Esophagus (tissue), 2 donors: ENCODE data around the gene RPL19. TPM values are rescaled to one million over a fixed set of nuclear protein-coding genes. Genes with fewer than 3 reads are reported as not detected.

Source experiments
- H3K27ac ChIP-seq, 2 donors: one replicate each; pipeline ENCODE4 v1.5.1; 2013; ENCODE audit warnings: low read depth in 2 of 2, mild to moderate bottlenecking in 2 of 2, inconsistent platforms in 1 of 2, low read length in 1 of 2, moderate library complexity in 1 of 2
- H3K27me3 ChIP-seq, 2 donors: one replicate each; pipeline ENCODE4 v1.6.1; 2013; ENCODE audit warnings: low read length in 2 of 2, control low read depth in 1 of 2, mild to moderate bottlenecking in 1 of 2; ENCODE audit not compliant: insufficient read depth in 2 of 2, control insufficient read depth in 1 of 2
- H3K36me3 ChIP-seq, 2 donors: one replicate each; pipeline ENCODE4 v1.6.1; 2013; ENCODE audit warnings: low read length in 1 of 2; ENCODE audit not compliant: control insufficient read depth in 2 of 2, insufficient read depth in 2 of 2
- H3K4me1 ChIP-seq, 2 donors: one replicate each; pipeline ENCODE4 v1.6.1; 2013; ENCODE audit warnings: low read length in 1 of 2; ENCODE audit not compliant: control insufficient read depth in 2 of 2, insufficient read depth in 2 of 2
- H3K4me3 ChIP-seq, 2 donors: one replicate each; pipeline ENCODE4 v1.5.1; 2013; ENCODE audit warnings: low read length in 2 of 2, mild to moderate bottlenecking in 2 of 2, low read depth in 1 of 2, moderate library complexity in 1 of 2
- H3K9me3 ChIP-seq, 2 donors: one replicate each; pipeline ENCODE4 v1.6.1; 2013; ENCODE audit warnings: mild to moderate bottlenecking in 2 of 2, low read depth in 1 of 2, low read length in 1 of 2, moderate library complexity in 1 of 2; ENCODE audit not compliant: control insufficient read depth in 2 of 2, insufficient read depth in 1 of 2
- WGBS, 2 donors: extraction: QIAGEN DNeasy Blood & Tissue Kit; methylation state at CpG; one replicate each; pipeline ENCODE4 v1.1.7; 2013; 5-methylcytosine and 5-hydroxymethylcytosine counted together
- polyA plus RNA-seq, 2 donors: library from polyadenylated mRNA; stranded (reverse); fragments of 200-250 nt; gene quantifications; one replicate each; pipeline ENCODE4 v1.2.3, GENCODE V29; 2013
- donor health status: healthy with polysubstance abuse.
- donor health status: Bipolar disorder and iron deficiency.

RPL19 gene
- polyA plus RNA-seq, 2 donors, result 2,441 to 3,049 TPM

- no peak overlapping the region for H3K4me3 ChIP-seq
- H3K27me3 ChIP-seq, result no peaks in the 10 kb centered on the region
- H3K9me3 ChIP-seq, result no peaks in the 10 kb centered on the region
- no peak overlapping the region for H3K27ac ChIP-seq
- H3K36me3 ChIP-seq, result no peaks in the 10 kb centered on the region
- H3K4me1 ChIP-seq, result no peaks in the 10 kb centered on the region
- 46 to 55% methylated on average over 8 of the region's 8 CpGs for WGBS, 2 donors
Observed at GRCh38 chr17:39219647-39220154, 19.6 kb downstream of the RPL19 start.

GRCh38 chr17:39221572-39221971 lies 21.5 kb downstream of the RPL19 start:
- H3K9me3 ChIP-seq, result no peaks in the 10 kb centered on the region
- 91 to 94% methylated on average over 6 of the region's 6 CpGs for WGBS, 2 donors
- H3K27me3 ChIP-seq, result peaks cover 0 to 11% of the 10 kb centered on the region in 2 donors
- no peak overlapping the region for H3K27ac ChIP-seq
- H3K4me3 ChIP-seq, result no peak overlapping the region
- peaks cover 6% of the 10 kb centered on the region in 2 donors for H3K4me1 ChIP-seq
- H3K36me3 ChIP-seq, result no peaks in the 10 kb centered on the region

GRCh38 chr17:39222151-39222550 lies 22.1 kb downstream of the RPL19 start:
- Histone ChIP-seq H3K4me3 (no peak overlapping the region), H3K27ac (no peak overlapping the region), H3K4me1 (peaks cover 6% of the 10 kb centered on the region in 2 donors), H3K36me3 (no peaks in the 10 kb centered on the region), H3K27me3 (peaks cover 0 to 11% of the 10 kb centered on the region in 2 donors), H3K9me3 (no peaks in the 10 kb centered on the region)
- 58 to 71% methylated on average over 7 of the region's 7 CpGs for WGBS, 2 donors

GRCh38 chr17:39222866-39223834 lies 23.1 kb downstream of the RPL19 start:
- H3K27me3 ChIP-seq, result peaks cover 0 to 11% of the 10 kb centered on the region in 2 donors
- 77 to 78% methylated on average over 9 of the region's 9 CpGs for WGBS, 2 donors

GRCh38 chr17:39223907-39224777 lies 24.1 kb downstream of the RPL19 start:
- H3K4me3 ChIP-seq, result peak overlapping the region in 1 of 2 donors; percentile 25
- no peak overlapping the region for H3K27ac ChIP-seq
- 37 to 38% methylated on average over 30 to 33 of the region's 33 CpGs for WGBS, 2 donors
- H3K9me3 ChIP-seq, result no peaks in the 10 kb centered on the region
- H3K27me3 ChIP-seq, result peaks cover 0 to 11% of the 10 kb centered on the region in 2 donors
- H3K36me3 ChIP-seq, result no peaks in the 10 kb centered on the region
- H3K4me1 ChIP-seq, result peaks cover 6% of the 10 kb centered on the region in 2 donors

More at GRCh38 chr17:39222866-39223834, 23.1 kb downstream of the RPL19 start:
- no peaks in the 10 kb centered on the region for H3K9me3 ChIP-seq
- H3K36me3 ChIP-seq, result no peaks in the 10 kb centered on the region
- peaks cover 6% of the 10 kb centered on the region in 2 donors for H3K4me1 ChIP-seq
- no peak overlapping the region for H3K27ac ChIP-seq
- no peak overlapping the region for H3K4me3 ChIP-seq

- Histone ChIP-seq H3K27ac (no peak overlapping the region), H3K4me3 (peak overlapping the region; percentile 25), H3K36me3 (no peaks in the 10 kb centered on the region), H3K9me3 (no peaks in the 10 kb centered on the region), H3K4me1 (peaks cover 6% of the 10 kb centered on the region in 2 donors), H3K27me3 (peaks cover 0 to 11% of the 10 kb centered on the region in 2 donors)
- 3% methylated on average over 55 to 68 of the region's 68 CpGs for WGBS, 2 donors
Observed at GRCh38 chr17:39224778-39225307, 24.8 kb downstream of the RPL19 start.

- Histone ChIP-seq H3K4me3 (peak within 1 kb of the TSS; percentile 25), H3K9me3 (no peaks in the 10 kb centered on the region), H3K27ac (no peak within 1 kb of the TSS), H3K4me1 (peaks cover 6% of the 10 kb centered on the region in 2 donors), H3K27me3 (peaks cover 0 to 11% of the 10 kb centered on the region in 2 donors), H3K36me3 (no peaks in the 10 kb centered on the region)
- WGBS, 2 donors, result 3% methylated on average over 35 to 71 of the region's 71 CpGs
Observed at GRCh38 chr17:39225308-39225958, 25.4 kb downstream of the RPL19 start, which contains the start of gene STAC2. Gene STAC2 (minus strand): TSS chr17:39225945. CDS start chr17:39225502, 443 bp downstream.

- H3K27ac ChIP-seq, result no peak overlapping the region
- H3K36me3 ChIP-seq, result no peaks in the 10 kb centered on the region
- H3K4me1 ChIP-seq, result peaks cover 6% of the 10 kb centered on the region in 2 donors
- peaks cover 0 to 11% of the 10 kb centered on the region in 2 donors for H3K27me3 ChIP-seq
- no peaks in the 10 kb centered on the region for H3K9me3 ChIP-seq
- peak overlapping the region in 1 of 2 donors; percentile 25 for H3K4me3 ChIP-seq
- 14 to 15% methylated on average over 24 of the region's 24 CpGs for WGBS, 2 donors
Observed at GRCh38 chr17:39225959-39226683, 26.0 kb downstream of the RPL19 start.
